T-helper 2 cell treated with Interferon-gamma antibody and Interleukin-4, amounts not matched to agents 5 μg/mL and 100 μg/mL, for 36 hours (primary cell): ENCODE data around the gene CPZ.

Source experiments
- DNase-seq: peaks from one replicate; pipeline ENCODE4 v3.0.0; 2021; ENCODE audit warnings: low spot score
- H3K27ac Mint-ChIP-seq: one replicate; pipeline ENCODE4 v1.8.0; 2021; ENCODE audit warnings: mild to moderate bottlenecking, mixed read lengths
- H3K27me3 Mint-ChIP-seq: one replicate; pipeline ENCODE4 v1.8.0; 2021; ENCODE audit warnings: low read depth, mixed read lengths
- H3K36me3 Mint-ChIP-seq: one replicate; pipeline ENCODE4 v1.8.0; 2021; ENCODE audit warnings: low read depth, mixed read lengths
- H3K4me1 Mint-ChIP-seq: one replicate; pipeline ENCODE4 v1.8.0; 2021; ENCODE audit warnings: low read depth, mixed read lengths
- H3K4me3 Mint-ChIP-seq: one replicate; pipeline ENCODE4 v1.8.0; 2022; ENCODE audit warnings: mild to moderate bottlenecking, moderate library complexity, mixed read lengths
- H3K9me3 Mint-ChIP-seq: one replicate; pipeline ENCODE4 v1.8.0; 2021; ENCODE audit warnings: mixed read lengths

CPZ gene

GRCh38 chr4:8592366-8593263, at the start of gene CPZ:
CPZ (plus strand) TSS chr4:8592765; CDS start chr4:8592834, 69 bp downstream.
- DNase-seq: no peak
- Mint-ChIP-seq H3K27me3 (peaks cover 22% of the 10 kb centered on the region), H3K27ac (no peak within 1 kb of the TSS), H3K4me3 (no peak within 1 kb of the TSS), H3K36me3 (no peaks in the 10 kb centered on the region), H3K9me3 (no peaks in the 10 kb centered on the region), H3K4me1 (no peaks in the 10 kb centered on the region)

DNA sequence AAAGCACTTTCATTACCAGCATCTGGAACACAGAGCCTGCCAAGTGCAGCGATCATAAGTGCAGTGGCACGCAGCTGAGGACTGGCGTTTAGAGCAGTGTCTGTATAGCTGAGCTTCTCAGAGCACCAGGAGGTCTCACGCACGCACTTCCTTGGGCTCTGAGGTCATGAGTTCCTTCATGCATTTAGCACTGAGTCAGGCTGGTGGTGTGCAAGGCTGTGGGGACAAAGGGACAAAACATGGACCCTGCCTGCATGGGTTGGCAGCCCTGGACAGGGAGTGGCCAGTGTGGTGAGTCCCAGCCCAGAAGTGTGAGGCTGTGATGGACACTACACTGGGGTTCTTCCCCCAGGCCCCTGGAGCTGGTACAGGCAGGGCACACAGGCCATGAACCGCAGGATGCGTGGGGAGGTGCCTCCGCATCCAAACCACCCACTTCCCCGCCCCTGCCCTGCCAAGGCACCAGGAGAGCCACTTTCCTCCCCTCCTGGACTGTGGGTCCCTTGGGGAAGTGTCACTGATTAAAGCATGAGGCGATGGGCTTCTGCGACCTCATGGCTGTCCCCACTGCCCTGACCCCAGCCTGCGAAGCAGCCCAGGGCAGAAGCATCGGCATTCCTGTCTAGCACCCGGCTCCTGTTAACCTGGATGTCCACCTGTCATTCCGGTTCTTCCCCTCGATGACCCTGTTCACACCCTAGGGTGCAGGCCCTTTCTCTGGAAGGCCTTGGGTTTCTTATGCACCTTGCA, 49.6 kb upstream of the CPZ start:
- no peaks in the 10 kb centered on the region for H3K36me3 Mint-ChIP-seq
- no peaks in the 10 kb centered on the region for H3K27me3 Mint-ChIP-seq
- no peak overlapping the region for H3K27ac Mint-ChIP-seq
- H3K9me3 Mint-ChIP-seq: no peaks in the 10 kb centered on the region
- H3K4me1 Mint-ChIP-seq: peaks cover 5% of the 10 kb centered on the region
- no peak overlapping the region for H3K4me3 Mint-ChIP-seq
- no peak for DNase-seq

DNA sequence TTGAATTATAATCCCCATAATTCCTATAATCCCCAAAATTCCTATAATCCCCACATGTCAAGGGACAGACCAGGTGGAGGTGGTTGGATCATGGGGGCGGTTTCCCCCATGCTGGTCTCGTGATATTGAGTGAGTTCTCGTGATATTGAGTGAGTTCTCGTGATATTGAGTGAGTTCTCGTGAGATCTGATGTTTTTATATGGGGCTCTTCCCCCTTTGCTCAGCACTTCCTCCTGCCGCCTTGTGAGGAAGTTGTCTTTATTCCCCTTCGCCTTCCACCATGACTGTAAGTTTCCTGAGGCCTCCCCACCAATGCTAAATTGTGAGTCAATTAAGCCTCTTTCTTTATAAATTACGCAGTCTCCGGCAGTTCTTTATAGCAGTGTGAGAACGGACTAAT, 48.9 kb upstream of the CPZ start:
- Mint-ChIP-seq H3K36me3 (no peaks in the 10 kb centered on the region), H3K4me1 (peaks cover 5% of the 10 kb centered on the region), H3K9me3 (no peaks in the 10 kb centered on the region), H3K27ac (no peak overlapping the region), H3K4me3 (no peak overlapping the region), H3K27me3 (no peaks in the 10 kb centered on the region)
- DNase-seq: no peak

DNA sequence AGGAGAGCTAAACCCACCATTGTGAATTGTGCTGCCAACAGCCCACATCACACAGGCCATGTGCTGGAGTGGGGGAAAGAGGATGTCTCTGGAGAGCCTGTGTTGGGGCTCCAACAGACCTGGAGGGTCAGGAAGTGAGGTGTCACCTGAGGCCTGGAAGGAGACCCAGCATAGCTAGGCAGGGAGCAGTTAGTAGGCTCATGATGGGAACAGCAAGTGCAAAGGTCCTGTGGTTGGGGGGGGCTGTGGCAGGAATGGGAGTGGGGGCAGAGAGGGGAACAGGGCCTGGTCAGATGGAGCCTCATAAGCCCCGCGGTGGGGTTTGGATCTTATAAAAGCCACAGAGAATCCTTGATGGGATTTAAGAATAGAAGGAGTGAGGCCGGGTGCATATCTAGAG, 48.3 kb upstream of the CPZ start:
- no peaks in the 10 kb centered on the region for H3K36me3 Mint-ChIP-seq
- no peak overlapping the region for H3K27ac Mint-ChIP-seq
- H3K27me3 Mint-ChIP-seq: no peaks in the 10 kb centered on the region
- H3K4me1 Mint-ChIP-seq: peaks cover 5% of the 10 kb centered on the region
- no peak for DNase-seq
- no peak overlapping the region for H3K4me3 Mint-ChIP-seq
- no peaks in the 10 kb centered on the region for H3K9me3 Mint-ChIP-seq

DNA sequence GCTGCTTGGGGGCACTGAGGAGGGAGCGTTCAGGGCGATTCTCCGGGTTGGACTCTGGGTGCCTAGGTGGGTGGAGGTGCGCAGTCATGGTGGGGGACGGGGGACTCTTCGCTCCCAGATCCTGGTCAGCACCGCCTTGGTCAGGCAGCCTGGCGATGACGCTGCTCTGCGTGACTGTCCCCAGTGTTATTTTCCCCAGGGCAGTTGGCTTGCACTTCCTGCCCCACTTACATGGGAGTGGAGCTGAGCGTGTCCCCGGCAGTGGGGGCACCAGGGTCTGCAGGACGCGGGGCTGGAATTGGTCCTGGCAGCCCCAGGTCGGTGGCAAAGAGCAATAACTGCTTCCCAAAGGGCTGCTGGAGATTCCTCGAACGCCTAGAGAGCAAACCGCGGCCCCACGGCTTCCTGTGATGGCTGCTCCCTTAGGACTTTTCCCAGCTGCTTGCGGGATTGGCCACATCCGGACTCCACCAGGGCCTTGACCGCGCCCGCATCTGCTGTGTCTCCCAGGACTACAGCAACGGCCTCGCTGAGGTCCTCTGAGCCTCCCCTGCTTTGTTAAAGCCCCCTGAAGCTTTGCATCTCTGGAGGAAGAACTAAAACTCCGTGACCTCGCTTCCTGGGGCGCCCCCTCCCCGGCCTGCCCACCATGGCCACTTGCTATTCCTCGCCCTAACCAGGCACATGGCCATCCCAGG, 47.7 kb upstream of the CPZ start:
- Mint-ChIP-seq H3K4me3 (no peak overlapping the region), H3K9me3 (no peaks in the 10 kb centered on the region), H3K4me1 (peaks cover 2% of the 10 kb centered on the region), H3K27me3 (no peaks in the 10 kb centered on the region), H3K27ac (no peak overlapping the region), H3K36me3 (no peaks in the 10 kb centered on the region)
- no peak for DNase-seq

GRCh38 chr4:8545439-8545765, 47.2 kb upstream of the CPZ start:
- Mint-ChIP-seq H3K36me3 (no peaks in the 10 kb centered on the region), H3K4me1 (no peaks in the 10 kb centered on the region), H3K4me3 (no peak overlapping the region), H3K9me3 (no peaks in the 10 kb centered on the region), H3K27me3 (no peaks in the 10 kb centered on the region), H3K27ac (no peak overlapping the region)
- DNase-seq: no peak

DNA sequence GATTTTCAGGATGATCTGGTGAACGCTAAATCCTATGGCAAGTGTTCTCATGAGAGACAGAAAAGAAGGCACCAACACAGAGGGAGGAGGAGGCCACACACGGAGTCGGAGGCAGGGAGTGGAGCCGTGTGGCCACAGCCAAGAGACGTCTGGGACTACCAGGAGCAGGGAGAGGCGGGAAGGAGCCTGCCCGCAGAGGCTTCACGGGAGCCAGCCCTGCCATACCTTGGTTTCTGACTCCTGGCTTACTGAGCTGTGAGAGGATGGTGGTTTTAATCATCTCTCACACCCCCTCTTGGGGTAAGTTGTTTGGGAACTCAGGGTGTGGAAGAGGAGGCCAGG, 45.8 kb upstream of the CPZ start:
- Mint-ChIP-seq H3K36me3 (no peaks in the 10 kb centered on the region), H3K27me3 (no peaks in the 10 kb centered on the region), H3K4me1 (no peaks in the 10 kb centered on the region), H3K4me3 (no peak overlapping the region), H3K27ac (no peak overlapping the region), H3K9me3 (no peaks in the 10 kb centered on the region)
- DNase-seq: no peak

- Mint-ChIP-seq H3K4me3 (no peak overlapping the region), H3K4me1 (no peaks in the 10 kb centered on the region), H3K9me3 (no peaks in the 10 kb centered on the region), H3K36me3 (no peaks in the 10 kb centered on the region), H3K27ac (no peak overlapping the region), H3K27me3 (no peaks in the 10 kb centered on the region)
- DNase-seq: no peak
These were observed 45.3 kb upstream of the CPZ start for GRCh38 chr4:8547108-8547911.

- Mint-ChIP-seq H3K4me3 (no peak overlapping the region), H3K36me3 (no peaks in the 10 kb centered on the region), H3K27ac (no peak overlapping the region), H3K4me1 (no peaks in the 10 kb centered on the region), H3K27me3 (no peaks in the 10 kb centered on the region), H3K9me3 (no peaks in the 10 kb centered on the region)
- DNase-seq: no peak
These were observed 44.4 kb upstream of the CPZ start for GRCh38 chr4:8547912-8548730.

DNA sequence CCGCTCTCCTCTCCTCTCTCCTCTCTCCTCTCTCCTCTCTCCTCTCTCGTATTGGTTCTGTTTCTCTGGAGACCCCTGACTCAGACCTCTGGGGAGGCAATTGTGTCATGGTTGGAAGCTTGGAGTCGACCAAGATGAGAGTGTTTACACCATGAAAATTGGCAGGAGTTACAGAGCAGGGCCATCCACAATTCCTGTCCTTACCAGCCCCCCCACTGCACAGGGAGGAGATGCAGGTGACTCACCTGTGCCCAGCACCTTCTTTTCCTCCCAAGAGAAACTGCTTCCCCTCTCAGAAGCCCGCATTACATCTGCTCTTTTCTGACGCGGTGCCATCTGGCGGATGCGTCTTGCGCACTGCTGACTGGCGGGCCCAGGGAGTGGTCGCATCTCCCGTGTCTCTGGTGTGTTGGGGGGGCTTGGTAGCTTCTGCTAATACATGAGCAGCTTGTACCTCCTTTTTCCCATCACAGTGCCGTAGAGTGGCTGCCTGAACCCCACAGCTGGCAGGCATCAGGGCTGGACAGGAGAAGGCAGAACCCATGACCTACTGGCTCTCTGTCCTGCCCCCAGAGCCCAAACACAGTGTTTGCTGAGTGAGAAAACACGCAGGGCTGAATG, 43.7 kb upstream of the CPZ start:
- H3K4me1 Mint-ChIP-seq: no peaks in the 10 kb centered on the region
- no peaks in the 10 kb centered on the region for H3K27me3 Mint-ChIP-seq
- no peaks in the 10 kb centered on the region for H3K9me3 Mint-ChIP-seq
- H3K27ac Mint-ChIP-seq: no peak overlapping the region
- no peak for DNase-seq
- no peaks in the 10 kb centered on the region for H3K36me3 Mint-ChIP-seq
- no peak overlapping the region for H3K4me3 Mint-ChIP-seq

GRCh38 chr4:8549352-8549931, 43.1 kb upstream of the CPZ start:
- H3K9me3 Mint-ChIP-seq: no peaks in the 10 kb centered on the region
- no peaks in the 10 kb centered on the region for H3K27me3 Mint-ChIP-seq
- H3K27ac Mint-ChIP-seq: no peak overlapping the region
- no peak for DNase-seq
- H3K36me3 Mint-ChIP-seq: no peaks in the 10 kb centered on the region
- H3K4me3 Mint-ChIP-seq: no peak overlapping the region
- no peaks in the 10 kb centered on the region for H3K4me1 Mint-ChIP-seq

GRCh38 chr4:8550691-8551090, 41.9 kb upstream of the CPZ start:
- no peak for DNase-seq
- no peaks in the 10 kb centered on the region for H3K27me3 Mint-ChIP-seq
- no peaks in the 10 kb centered on the region for H3K9me3 Mint-ChIP-seq
- H3K4me3 Mint-ChIP-seq: no peak overlapping the region
- no peak overlapping the region for H3K27ac Mint-ChIP-seq
- H3K36me3 Mint-ChIP-seq: no peaks in the 10 kb centered on the region
- no peaks in the 10 kb centered on the region for H3K4me1 Mint-ChIP-seq
